Stimulated activated CD8-positive, alpha-beta memory T cell treated with anti-CD3 and anti-CD28 coated beads, Interleukin-7, amount 100 ng/mL, for 48 hours (primary cell): ENCODE measurements around the gene FANCC.

ENCODE experiments used
- DNase-seq, 2 donors: peaks; one replicate each; pipeline ENCODE4 v3.0.0-alpha.2; 2020; ENCODE audit warnings: low read depth in 1 of 2; ENCODE audit errors: extremely low read depth in 1 of 2

FANCC gene, protein sequence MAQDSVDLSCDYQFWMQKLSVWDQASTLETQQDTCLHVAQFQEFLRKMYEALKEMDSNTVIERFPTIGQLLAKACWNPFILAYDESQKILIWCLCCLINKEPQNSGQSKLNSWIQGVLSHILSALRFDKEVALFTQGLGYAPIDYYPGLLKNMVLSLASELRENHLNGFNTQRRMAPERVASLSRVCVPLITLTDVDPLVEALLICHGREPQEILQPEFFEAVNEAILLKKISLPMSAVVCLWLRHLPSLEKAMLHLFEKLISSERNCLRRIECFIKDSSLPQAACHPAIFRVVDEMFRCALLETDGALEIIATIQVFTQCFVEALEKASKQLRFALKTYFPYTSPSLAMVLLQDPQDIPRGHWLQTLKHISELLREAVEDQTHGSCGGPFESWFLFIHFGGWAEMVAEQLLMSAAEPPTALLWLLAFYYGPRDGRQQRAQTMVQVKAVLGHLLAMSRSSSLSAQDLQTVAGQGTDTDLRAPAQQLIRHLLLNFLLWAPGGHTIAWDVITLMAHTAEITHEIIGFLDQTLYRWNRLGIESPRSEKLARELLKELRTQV

DNA sequence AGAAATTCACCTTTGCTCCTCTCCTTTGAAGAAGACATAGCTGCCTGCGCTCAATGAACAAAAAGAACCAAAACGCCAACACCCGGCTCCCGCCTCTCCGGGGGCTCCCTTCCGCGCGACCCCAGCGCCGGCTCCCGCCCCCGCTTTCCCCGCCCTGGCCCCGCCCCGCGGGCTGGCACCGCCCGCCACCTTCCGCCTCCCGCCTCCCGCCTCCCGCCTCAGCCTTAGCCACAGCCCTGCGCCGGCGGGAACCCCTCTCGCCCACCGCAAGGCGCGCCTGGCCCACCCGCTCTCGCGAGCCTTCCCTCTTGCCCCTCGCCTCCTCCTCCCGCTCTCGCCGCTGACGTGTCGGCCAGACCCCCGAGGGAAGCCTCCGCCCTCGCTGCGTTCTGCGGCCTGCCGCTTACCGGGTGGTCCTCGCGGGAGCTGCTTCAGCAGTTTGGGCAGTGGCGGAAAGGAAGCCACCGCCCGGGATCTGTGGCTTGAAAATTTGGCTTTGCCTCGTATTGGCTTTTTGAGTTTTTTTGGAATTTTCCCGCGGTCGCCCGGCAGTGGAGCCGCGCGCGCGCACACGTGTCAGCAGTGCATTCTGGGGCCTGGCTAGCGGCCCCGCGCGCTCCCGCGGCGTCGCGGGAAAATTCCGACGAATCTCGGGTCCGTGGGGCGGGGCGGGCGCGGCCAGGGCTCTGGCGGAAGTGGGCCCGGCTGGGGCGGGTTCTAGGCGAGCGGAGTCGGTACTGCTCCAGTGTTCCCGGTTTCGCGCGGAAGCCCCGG lies at the start of gene FANCC:
TSS of gene FANCC (minus strand) at position 591 of the 774 bp plus-strand sequence. CDS start 68,418 bp downstream, outside the sequence.
- peak; percentile 79 to 80 for DNase-seq

DNA sequence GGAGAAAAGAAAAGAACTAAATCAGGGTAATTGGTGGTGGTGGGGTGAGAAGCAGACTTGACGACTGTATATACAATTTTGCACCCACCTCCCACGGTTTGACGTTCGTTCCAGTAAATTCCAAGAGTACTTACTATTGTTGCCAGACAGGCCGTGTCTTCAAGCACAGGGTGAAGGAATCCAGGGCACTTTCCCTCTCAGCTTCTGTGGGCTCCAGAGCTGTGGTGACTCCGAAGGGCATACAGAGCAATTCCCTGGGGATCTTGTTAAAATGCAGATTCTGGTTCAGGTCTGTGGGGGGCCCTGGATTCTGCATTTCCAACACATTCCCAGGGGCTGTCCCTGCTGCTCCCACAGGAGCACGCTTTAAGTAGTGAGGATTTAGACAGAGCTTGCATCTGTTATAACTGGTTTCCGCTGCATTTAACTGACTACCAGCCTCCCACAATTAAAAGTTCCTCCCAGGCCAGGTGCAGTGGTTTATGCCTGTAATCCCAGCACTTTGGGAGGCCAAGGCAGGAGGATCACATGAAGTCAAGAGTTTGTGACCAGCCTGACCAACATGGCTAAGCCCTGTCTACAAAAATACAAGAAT lies 49.3 kb upstream of the FANCC start:
- DNase-seq, result no peak

DNA sequence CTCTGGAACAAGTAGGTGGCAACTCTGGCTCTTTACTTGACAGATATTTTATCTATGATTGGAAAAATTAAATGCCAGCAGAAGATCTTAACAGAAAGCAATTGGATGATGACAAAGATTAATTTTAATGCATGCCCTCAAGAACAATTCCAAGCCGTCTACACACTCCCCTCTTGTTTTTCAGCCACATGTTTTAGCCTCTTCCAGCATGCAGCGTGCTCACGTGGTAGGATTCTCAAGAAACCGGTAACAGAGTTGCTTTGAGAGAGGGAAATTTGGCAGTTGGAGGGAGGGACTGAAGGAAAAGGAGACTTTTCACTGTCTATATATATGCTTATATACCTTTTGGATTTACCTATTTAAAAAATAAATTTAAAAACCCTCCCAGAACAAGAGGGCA lies 48.3 kb upstream of the FANCC start:
- no peak for DNase-seq

DNA sequence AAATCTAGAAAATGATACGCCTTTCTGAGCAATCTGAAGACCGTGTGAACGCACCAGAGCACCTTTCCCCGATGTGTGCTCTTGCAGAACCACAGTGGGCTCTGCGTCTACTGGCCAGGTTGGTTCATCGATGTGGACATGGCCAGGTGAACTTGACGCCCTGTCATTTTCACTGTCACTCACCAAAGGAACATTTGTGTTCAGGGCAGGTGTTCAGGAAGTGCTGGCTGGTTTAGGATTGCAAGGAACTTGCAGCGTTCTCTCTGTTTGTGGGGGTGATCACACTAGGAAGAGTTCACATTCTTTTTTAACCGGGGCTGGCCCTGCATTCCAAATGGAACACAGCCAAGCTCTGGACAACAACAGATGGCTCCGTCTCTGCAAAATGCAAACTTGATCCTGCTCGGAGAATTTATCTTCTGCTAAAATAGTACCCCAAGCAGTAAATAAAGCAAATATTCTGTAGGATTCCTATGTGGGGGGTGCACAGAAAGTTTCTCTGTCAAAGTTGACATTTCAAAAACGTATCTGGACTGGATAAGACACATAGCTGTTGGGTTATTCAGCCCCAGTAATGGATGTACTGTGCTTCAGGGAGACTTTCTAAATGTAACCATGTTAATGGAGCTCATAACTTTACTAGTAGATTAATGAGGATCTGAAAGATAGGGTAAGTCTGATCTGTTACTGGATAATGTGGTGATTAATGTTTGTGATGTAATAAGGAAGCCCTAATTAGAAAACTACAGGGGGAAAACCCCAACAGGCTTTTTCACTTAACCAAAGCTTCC lies 45.7 kb upstream of the FANCC start:
- no peak for DNase-seq

DNA sequence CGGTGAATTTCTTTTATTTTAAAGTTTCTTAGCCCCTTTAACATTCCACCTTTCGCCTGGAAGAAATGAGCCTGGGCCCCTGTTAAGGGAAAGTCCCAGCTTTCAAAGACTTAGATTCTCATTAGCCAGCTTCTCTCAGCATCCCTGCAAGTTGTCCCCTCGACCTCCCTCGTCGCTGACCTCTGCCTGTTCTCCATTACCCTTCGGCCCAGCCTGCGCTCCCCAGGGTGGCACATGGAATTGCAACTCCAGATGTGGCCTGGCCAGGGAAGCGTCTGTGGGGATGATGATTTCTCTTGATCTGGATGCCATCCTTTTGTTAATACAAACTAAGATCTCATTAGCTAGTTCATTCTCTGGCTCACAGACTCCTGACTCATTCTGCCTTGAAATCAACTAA lies 43.4 kb upstream of the FANCC start:
- no peak for DNase-seq

DNA sequence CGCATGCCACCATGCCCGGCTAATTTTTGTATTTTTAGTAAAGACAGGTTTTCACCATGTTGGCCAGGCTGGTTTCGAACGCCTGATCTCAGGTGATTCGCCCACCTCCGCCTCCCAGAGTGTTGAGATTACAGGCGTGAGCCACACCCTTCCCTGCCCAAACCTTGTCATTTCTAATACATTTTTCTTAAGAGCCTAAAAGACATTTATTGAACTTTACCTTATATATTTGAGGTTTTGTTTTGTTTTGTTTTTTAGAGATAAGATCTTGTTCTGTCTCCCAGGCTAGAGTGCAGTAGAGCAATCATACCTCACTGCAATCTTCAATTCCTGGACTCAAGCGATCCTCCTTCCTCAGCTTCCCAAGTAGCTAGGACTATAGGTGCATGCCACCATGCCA lies 39.8 kb upstream of the FANCC start:
- DNase-seq, result no peak

DNA sequence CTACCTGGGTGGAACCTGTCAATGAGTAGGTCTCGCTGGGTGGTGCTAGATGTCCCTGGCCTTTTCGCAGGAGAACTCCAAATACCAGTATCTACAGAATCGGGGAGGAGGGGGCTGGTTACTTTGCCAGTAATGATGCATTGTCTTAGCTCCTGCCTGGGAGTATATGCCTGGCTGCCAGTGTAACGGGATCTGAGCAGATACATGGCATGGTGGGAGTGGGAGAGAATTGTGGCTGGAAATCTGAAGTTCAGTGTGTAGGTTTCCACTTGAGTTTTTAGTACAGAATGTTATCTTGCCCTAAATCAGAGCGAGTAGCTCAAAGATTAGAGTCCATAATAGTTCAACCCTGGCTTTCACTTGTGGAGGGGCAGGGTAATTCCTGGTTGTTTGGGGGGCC lies 38.0 kb upstream of the FANCC start:
- no peak for DNase-seq

DNA sequence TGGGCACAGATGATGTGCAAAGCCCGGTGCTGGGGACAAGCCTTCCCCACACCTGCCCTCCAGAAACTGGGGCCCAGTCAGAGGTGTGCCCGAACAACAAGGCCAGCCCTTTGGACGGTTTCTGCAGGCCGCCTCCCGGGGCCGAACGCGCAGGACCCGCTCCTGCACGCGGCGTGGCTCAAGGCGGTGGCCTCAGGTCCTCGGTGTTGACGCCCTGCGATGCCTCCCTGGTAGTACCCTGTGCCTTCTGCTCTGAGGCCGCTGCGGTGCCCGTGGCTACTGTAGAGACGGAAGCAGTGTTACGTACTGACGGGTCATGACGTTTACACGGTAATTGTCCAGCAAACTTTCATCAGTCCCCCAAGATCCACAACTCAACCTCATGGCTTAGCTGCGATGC lies 33.5 kb upstream of the FANCC start:
- no peak for DNase-seq

DNA sequence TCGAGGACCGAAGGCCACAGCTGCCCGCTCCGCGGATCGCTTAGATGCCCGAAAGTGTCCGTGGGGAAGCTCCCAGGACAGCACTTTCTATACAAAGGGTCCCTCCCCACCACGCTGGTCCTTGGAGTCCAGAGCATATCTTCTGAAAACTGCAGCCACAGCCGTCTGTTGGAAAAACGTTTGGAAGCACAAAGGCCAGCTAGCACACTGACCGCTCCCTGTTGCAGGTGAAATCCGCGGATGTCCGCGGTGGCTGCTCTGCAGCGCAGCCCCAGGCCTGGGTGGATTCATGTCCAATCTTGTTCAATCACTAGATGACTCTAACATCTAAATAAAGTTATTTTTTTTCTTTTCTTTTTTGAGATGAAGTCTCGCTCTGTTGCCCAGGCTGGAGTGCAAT lies 32.8 kb upstream of the FANCC start:
- DNase-seq, result no peak

DNA sequence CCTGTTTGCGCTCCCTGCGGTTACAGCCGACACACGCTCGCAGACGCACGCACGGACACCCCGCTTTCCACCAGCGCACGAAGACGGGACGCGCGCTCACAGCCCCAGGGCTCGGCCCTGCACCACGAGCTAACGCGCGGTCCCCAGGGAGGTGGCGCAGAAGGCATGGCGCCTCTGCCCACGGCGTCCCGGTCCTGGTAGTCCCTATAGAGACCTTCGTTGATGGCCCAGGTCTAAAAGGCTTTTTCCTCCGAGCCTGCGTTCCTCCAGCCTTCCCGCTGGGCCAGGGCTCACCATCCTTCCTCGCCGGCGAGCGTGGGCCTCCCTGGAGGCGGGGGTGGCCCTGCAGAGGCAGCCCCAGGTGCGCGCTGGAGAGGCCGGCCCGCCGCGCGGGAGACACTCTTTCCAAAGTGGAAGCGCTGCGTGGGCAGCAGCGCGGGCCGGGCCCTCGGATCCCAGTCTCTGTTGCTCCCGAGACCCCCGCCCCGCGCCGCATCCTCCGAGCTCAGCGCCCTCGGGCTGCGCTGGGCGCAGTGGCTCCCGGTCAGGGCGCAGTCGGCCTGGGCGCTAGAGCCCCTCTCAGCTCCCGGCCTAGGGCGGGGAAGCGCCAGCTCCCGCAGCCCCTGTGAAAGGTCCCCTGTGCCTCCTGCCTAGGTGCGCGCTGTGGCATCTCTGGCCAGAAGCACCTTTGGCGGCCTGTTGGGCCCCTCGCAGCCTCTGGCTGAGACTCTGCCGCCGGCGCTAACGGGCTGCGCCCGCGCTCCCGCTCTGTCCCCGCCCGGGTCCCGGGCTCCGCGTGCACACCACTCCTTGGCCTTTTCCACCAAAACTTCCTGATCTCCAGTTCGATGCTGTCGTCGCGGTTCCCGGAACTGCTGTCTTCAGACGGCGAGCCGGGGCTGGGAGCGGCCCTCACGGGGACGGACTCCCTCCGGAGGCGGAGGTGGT lies 31.9 kb upstream of the FANCC start:
- no peak for DNase-seq

DNA sequence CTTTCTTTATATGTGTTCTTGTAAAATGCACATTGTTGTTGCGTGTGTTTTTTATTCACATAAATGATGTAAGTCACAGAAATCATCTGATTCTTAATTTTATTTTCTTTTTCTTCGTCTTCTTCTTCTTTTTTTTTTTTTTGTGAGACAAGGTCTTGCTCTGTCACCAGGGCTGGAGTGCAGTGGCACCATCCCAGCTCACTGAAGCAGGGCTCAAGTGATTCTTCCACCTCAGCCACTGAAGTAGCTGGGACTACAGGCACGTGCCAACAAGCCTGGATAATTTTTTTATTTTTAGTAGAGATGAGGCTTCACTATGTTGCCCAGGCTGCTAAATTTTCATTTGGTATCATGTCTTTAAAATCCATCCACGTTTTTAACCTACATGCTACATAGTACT lies 28.5 kb upstream of the FANCC start:
- DNase-seq, result no peak

DNA sequence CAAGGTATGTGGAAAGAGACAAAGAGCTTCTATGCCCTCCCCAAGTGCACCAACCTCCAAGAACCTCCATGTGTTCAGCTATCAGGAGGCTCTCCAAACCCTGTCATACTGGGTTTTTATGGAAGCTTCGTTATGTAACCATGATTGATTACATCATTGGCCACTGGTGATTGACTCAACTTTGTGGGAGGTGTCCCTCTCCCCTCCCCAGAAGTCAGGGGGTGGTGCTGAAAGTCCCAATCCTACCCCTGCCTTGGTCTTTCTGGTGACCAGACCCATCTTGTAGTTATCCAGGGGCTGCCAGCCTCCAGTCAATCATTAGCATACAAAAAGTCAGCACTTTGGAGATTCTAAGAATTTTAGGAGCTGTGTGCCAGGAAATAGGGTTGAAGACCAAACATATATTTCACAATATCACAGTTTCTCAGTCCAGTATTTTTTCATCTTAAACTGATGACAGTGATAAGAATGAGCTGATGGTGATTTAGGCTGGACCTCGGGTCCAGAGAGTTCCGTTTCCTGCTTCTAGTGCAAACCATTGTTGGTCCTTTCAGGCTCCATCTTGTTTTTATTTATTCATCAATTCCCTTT lies 27.3 kb upstream of the FANCC start:
- DNase-seq, result no peak

DNA sequence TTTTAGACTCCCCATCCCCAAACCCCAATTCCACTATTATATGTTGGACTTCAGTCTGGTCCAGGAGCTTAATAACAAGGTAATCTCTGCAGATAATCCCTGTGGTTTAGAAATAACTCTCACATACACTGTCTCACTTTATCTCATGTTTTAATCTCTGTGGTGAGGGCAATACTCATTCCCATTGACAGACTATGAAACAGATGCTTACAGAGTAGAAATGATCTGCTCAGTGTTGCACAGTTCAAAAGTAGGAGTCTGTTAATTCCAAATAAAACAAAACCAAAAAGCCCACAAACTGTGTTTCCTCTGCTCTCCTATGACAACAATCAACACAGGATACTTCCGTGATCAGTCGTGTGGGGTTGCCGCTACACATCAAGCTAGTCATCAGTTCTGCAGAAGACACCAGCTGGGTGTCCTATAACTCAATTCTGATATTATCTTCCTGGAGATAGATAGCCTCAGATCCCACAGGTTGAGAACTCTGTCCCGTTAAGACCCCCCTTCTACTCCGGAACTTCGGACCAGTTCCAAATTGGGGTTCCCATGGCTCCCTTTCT lies 26.3 kb upstream of the FANCC start:
- DNase-seq, result no peak

DNA sequence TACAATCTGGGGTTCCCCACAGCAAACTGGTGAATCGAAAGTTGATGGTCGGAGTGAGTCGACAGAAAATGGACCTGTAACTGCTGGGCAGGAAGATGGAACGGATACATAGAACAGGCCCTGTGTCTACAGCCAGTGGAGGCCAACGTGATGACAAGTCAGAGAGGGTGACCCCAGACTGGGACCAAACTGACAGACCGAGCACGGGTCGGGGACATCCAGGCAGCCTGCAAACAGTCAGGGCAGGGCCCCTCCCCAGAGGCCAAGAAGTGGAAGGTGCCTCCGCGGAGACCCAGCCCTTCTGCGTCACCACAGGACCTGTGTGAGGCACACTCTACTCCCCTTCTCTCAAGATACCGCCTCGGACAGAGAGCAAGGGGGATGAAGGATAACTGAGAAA lies 25.1 kb upstream of the FANCC start:
- DNase-seq, result no peak

DNA sequence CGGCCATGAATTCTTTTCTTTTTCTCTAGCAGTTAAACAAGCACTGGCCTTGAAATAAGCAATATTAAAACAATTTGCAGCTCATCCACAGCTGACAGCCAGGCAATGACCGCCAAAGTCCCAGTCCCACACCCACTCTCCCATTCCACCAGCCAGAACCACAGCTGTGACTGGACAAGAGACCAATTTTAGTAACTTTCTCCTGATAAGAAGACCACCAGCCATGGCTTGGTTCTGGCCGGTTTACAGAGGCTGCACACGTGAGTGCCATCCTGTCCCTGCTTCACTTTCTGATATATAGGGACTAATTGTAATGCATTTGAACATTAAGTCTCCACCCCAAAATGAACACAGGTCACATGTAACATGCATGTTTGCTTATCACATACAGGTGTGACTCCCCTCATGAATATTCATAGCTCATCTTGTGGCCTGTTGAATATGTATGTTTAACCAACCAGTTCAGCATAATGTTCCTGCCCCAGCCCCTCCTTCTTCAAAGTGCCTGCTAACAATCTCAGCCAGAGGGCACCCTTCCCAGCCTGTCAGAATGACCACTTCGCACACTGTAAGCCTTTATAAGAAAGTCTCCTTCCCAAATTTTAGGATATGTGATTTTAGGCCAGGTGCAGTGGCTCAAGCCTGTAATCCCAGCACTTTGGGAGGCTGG lies 23.9 kb upstream of the FANCC start:
- no peak for DNase-seq

DNA sequence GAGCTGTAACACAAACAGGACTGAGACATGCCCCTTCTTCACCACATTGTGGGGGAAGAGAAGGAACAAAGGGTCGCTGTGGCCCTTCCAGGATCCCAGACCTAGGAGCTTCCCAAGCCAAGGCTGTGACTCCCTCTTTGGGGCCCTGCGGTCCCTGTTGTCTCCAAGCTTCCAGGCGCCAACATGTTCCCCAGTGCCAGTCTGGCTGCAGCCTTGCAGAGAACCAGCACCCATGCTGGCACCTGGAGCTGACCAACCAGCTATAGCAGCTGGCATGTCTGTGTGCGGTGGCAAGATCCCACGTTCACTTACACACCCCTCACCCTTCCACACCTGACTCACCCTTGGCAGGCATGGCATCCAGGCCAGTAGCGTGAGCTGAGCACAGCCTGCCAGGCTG lies 20.7 kb upstream of the FANCC start:
- no peak for DNase-seq

DNA sequence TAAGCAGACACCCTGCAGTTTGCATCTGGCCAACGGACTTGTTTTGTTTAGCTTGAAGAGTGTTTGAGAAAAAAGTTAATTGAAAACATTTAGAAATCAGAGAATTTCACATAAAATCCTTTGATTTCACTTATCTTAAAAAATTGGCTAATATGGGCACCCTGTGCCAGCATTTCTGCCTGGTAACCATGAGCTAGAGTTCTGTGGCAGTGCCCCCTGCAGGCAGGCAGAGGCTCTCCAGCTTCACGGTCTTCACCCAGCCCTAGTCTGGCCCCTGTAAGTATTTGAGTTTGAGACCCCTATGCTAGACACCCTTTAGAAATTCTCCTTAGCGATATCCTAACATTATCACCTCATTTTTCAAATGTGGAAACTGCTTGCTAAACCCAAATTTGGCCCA lies 18.8 kb upstream of the FANCC start:
- DNase-seq, result no peak

DNA sequence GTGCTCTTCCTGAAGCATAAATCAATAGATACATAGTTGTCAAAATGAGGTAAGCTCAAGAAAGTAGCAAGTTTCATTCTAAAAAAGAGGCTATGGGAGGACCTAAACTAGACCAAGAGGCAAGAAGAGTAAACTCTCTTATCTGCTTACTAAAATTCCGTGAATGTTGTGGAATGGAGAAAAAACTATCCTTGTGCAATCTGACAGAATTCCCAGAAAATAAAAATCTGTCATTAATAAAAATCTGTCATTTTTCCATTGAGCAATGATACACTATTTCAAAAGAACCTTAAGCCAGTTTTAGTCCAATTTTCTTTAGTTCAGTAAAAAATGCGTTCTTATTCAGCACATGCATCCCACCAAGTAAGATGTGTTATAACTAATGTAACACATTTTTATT lies 15.9 kb upstream of the FANCC start:
- no peak for DNase-seq
